ENCODE measurements around the gene MRFAP1.

MRFAP1 gene

DNA sequence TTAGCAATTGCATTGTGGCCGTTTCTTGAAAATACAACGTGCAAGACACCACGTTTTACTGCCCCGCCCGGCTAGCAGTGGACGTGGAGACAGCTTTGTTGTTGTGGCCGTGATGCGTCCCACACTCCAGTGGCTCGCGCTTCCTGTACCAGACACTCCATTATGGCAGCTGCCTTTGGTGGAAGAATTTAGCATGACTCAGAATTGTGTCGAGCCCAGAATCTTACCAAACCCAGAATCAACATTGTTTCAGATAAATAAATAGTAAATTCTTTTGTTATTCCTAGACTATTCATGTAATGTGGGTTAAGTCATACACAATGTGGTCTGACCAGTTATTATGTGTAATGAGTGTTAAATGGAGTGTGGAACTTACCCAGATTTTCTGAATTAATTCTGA lies 27.9 kb downstream of the MRFAP1 start:
- TF ChIP-seq, protein P1, sequence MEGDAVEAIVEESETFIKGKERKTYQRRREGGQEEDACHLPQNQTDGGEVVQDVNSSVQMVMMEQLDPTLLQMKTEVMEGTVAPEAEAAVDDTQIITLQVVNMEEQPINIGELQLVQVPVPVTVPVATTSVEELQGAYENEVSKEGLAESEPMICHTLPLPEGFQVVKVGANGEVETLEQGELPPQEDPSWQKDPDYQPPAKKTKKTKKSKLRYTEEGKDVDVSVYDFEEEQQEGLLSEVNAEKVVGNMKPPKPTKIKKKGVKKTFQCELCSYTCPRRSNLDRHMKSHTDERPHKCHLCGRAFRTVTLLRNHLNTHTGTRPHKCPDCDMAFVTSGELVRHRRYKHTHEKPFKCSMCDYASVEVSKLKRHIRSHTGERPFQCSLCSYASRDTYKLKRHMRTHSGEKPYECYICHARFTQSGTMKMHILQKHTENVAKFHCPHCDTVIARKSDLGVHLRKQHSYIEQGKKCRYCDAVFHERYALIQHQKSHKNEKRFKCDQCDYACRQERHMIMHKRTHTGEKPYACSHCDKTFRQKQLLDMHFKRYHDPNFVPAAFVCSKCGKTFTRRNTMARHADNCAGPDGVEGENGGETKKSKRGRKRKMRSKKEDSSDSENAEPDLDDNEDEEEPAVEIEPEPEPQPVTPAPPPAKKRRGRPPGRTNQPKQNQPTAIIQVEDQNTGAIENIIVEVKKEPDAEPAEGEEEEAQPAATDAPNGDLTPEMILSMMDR (IDR thresholded peaks at IDR 0.05): no peak

DNA sequence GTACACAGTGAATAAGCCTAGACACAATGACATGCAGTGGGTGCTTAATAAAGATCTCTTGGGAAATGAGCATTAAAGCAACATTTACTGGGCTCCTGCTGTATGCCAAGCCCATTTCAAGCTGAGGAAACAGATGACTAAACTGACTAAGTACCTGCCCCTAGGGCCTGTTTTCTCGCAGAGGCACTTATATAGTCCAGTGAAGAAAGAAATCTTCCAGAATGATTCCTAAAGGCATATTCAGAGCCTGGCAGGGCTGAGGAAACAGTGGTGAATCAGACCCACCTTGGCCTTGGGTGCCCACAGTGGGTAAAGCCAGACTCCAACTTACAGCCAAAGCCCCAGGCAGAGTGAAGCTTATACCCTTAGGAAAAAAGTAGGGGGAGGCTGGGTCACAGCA lies 31.2 kb downstream of the MRFAP1 start:
- TF ChIP-seq, protein P1 (IDR thresholded peaks at IDR 0.05): no peak

DNA sequence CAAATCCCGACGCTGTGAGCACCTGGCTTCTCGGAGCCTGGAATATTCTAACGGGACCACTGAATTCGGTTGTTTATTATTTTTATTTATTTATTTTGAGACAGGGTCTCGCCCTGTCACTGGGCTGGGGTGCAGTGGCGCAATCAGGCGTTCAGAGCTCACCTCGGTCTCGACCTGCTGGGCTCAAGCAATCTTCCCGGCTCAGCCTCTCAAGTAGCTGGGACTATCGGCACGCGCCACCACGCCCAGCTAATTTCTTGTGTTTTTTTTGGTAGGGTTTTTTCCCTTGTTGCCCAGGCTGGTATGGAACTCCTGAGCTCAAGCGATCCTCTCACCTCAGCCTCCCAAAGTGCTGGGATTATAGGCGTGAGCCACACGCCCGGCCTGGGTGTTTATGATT lies 31.6 kb downstream of the MRFAP1 start:
- TF ChIP-seq, protein P1 (IDR thresholded peaks at IDR 0.05): no peak

DNA sequence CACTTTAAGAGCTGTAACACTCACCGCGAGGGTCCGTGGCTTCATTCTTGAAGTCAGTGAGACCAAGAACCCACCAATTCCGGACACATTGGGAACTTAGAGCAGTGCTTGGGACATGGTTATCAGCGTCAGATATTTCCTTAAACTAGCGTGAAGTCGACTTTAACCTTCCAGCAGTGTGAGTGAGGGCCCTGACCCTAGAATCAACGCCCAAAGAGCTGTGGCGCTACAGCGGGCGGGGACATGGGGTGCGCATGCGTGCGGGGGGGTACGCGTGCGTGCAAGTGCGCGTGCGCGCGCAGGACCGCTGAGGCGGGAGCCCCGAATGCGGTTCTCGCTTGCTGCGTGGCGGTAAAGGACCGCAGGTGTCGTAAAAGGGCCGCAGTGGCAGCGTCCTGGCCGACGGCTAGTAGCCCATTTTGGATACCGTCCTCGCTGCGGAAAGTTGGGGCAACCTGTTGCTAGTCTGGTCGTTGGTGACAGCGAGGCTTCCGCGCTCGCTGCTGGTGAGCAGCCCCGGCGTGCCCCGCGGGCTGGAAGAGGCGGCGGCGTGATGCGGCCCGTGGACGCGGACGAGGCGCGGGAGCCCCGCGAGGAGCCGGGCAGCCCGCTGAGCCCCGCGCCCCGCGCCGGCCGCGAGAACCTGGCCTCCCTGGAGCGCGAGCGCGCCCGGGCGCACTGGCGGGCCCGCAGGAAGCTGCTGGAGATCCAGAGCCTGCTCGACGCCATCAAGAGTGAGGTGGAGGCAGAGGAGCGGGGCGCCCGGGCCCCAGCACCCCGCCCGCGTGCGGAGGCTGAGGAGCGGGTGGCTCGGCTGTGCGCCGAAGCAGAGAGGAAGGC lies 33.4 kb downstream of the MRFAP1 start:
- TF ChIP-seq, protein P1 (IDR thresholded peaks at IDR 0.05): no peak

DNA sequence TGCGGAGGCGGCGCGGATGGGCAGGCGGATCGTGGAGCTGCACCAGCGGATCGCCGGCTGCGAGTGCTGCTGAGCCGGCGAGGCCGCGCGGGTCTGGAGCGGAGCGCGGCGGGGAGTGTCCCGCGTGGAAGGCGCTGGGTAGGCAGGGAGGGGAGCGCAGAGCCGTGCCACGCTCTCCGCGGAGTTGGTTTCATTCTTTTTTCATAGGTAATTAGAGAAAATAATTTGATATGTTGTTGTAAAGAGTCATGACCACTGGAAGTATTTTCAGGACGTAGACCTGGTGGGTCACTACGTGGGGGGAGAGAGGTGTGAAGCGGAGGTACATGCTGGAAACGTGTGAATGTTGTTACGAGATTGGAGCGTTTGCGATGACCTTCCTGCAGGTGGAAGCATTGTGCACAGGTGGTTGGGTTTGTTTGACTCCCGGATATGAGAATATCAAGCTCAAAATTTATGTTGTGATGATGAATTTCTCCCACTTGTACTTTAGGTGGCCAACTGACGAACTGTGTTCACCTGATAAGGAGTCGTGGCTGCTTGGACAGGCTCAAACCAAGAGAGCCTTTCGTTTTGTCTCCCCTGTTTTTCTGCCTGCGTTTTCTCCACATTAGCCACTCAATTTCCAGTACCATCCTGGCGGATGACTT lies 34.1 kb downstream of the MRFAP1 start:
- TF ChIP-seq, protein P1 (IDR thresholded peaks at IDR 0.05): peak; percentile 69

DNA sequence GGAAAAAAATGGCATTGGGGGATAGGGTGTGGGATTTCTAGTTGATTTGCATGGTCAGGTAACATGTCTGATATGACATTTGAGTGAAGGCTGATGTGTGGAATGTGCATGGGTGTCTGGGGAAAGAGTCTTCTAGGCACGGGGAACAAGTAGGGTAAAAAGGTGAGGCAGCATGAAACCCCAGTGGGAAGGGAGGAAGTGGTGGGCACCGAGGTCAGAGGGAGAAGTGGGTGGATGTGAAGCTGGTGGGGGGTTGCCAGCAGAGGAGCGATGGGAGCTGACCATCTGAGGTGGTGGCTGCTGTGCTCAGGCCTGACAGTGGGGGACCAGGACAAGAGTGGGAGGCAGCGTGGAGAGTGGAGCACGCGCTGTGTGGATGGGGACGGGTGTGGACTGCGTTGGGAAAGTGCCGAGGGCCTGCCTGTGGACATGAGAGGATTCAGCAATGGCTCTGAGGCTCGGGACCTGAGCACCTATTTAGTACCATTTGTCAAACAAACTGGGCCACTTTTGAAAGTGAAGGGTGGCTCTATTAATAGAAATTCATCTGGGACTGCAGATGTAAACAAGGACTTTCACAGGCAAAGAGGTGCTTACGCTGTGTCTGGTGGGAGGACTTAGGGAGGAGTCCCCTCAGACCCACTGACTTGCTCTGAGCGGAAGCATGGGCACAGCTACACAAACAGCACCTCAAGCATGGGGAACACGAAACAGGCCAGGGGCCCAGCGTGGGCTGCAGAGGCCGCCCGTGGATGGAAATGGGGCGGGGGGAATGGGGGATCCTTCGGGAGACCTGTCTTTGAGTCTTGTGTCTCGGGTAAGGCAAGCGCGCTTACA lies 36.5 kb downstream of the MRFAP1 start:
- TF ChIP-seq, protein P1 (IDR thresholded peaks at IDR 0.05): no peak

DNA sequence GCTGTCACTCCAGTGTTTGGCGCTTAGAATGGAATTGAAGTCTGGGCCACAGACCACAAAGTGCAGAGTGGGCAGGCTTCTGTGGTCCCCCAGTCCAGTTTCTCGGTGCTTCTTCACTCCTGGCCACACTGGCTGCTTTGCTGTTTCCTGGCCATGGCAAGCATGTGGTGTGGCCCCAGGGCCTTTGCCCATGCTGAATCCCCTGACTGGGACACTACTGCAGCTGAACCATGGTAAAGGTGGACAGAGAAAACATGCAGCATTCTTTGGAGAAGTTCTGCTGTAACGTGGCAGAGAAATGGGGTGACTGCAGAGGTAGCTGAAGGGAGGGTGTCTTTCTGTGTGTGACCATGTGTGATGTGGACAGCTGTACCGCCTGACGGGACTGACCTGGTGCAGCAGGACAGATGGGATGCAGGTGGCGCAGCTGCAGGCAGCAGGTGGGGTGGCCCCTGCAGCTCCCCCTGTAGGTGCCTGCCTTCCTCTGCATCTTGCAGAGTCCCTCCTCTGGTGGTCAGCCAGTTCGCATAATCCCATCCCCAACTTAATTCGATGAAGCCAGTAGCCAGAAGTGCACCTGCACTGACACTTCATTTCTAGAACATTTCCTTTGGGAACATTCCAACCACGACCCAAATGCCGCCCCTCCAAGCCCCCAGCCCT lies 40.0 kb downstream of the MRFAP1 start:
- TF ChIP-seq, protein P1 (IDR thresholded peaks at IDR 0.05): no peak

All from LNCAP (cell line).